Activated naive CD8-positive, alpha-beta T cell treated with anti-CD3 and anti-CD28 coated beads, Interleukin-2, amount 10 ng/mL, durations not matched to agents 7 days and 5 days (primary cell): Measurements from ENCODE around the gene ATP9B. TPM values are rescaled to one million over a fixed set of nuclear protein-coding genes. Genes with fewer than 3 reads are reported as not detected.
"Not testable (repeated sequence)": the region's sequence is repeated elsewhere in the genome, so short reads cannot be mapped to it uniquely, and the experiment has no call there.

ENCODE experiments used
- ATAC-seq: fragments of 150-1000 bp; cut with Tn5 transposase; one replicate; pipeline ENCODE4 v1.10.0; 2021; ENCODE audit warnings: low read depth, moderate library complexity
- POLR2A ChIA-PET: fragments of 350-600 bp; sonication (Branson Sonifier 250); formaldehyde crosslinking; loops from one replicate; lab custom pipeline; 2021; ENCODE audit warnings: antibody characterized with exemption; lab: Charles Lee
- DNase-seq: peaks from one replicate; pipeline ENCODE4 v3.0.0; 2021
- H3K27ac Mint-ChIP-seq: one replicate; pipeline ENCODE4 v1.8.0; 2022; ENCODE audit warnings: mild to moderate bottlenecking, mixed read lengths
- H3K27me3 Mint-ChIP-seq: one replicate; pipeline ENCODE4 v1.8.0; 2022; ENCODE audit warnings: mild to moderate bottlenecking, moderate library complexity, mixed read lengths
- H3K36me3 Mint-ChIP-seq: one replicate; pipeline ENCODE4 v1.8.0; 2021; ENCODE audit warnings: mild to moderate bottlenecking, mixed read lengths
- H3K4me1 Mint-ChIP-seq: one replicate; pipeline ENCODE4 v1.8.0; 2021; ENCODE audit warnings: mixed read lengths
- H3K4me3 Mint-ChIP-seq: one replicate; pipeline ENCODE4 v1.8.0; 2022; ENCODE audit warnings: mild to moderate bottlenecking, moderate library complexity, mixed read lengths
- H3K9me3 Mint-ChIP-seq: one replicate; pipeline ENCODE4 v1.8.0; 2021; ENCODE audit warnings: mixed read lengths
- total RNA-seq, 2 experiments: library from RNA; stranded (reverse); gene quantifications; one replicate each; pipeline ENCODE4 v1.2.3, GENCODE V29; 2021

ATP9B gene
- total RNA-seq, 2 experiments from 2014 or later, result 34.2 to 39.0 TPM

DNA sequence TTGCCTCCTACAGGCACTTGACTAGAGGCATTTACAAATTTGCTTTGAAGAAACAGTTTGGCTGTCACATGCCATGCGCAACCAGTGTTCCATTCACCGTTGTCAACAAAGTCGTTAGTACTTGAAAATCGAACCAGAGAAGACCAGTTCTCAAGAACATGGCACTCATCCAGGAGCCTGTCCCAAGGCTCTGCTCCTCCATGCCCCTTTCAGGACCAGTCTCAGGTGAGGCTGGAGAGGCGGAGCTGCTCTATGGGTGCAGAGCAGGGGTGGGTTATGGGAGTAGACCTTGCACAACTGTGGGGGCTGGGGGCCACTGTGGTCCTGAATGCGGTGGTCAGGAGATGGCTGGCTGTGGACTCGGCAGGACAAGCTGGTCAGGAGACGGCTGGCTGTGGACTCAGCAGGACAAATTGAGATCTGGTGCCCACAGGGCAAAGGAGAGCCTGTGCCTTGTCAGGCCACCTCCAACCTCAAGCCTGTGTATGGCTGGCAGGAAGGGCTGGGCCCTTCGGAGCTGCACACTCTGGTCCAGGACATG is 12.3 kb upstream of the ATP9B start:
- no peak overlapping the region for H3K27ac Mint-ChIP-seq
- H3K36me3 Mint-ChIP-seq, result no peaks in the 10 kb centered on the region
- H3K9me3 Mint-ChIP-seq, result no peaks in the 10 kb centered on the region
- no peak for DNase-seq
- H3K4me3 Mint-ChIP-seq, result no peak overlapping the region
- H3K4me1 Mint-ChIP-seq, result peaks cover 1% of the 10 kb centered on the region
- H3K27me3 Mint-ChIP-seq, result no peaks in the 10 kb centered on the region
- POLR2A ChIA-PET, result no interaction called here
- ATAC-seq, result no peak

DNA sequence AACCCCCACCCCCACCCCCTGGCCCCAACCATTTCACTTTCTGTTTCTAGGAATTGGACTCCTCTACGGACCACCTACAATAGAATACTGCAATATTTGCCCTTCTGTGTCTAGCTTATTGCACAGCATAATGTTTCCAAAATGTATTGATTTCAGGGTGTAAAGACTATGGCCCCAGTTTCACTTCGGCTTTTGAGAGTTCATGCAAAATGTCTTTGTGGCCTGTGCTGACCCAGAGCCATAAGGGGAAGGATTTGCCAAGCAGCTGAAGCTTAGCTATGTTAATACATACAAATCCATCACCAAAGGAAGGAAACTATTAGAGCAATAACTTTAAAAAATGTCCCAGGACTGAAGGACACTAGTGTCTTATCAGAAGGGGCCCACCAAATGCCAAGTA is 11.2 kb upstream of the ATP9B start:
- Mint-ChIP-seq H3K4me1 (peaks cover 1% of the 10 kb centered on the region), H3K27ac (no peak overlapping the region), H3K4me3 (no peak overlapping the region), H3K9me3 (no peaks in the 10 kb centered on the region), H3K27me3 (no peaks in the 10 kb centered on the region), H3K36me3 (no peaks in the 10 kb centered on the region)
- ATAC-seq (no peak), DNase-seq (no peak)
- POLR2A ChIA-PET, result no interaction called here

DNA sequence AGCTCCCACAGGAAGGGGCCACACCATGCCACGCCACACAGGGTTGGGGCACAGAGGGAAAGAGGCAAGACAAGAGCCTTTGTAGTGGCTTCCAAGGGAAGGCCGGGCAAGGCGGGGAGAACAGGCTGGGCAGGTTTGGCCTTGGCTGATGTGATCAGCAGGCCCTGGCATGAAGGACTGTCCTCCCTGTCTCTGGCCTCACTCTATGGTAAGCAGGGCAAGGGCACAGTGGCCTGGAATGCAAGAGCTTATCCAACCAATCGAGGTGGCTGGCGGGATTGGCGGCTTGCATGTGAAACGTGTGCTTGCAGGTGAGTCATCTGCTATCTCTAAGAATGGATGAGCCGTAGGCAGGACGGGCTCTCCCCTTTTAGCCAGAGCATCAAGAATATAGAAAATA is 6.4 kb upstream of the ATP9B start:
- H3K9me3 Mint-ChIP-seq, result peaks cover 20% of the 10 kb centered on the region
- peaks cover 4% of the 10 kb centered on the region for H3K4me1 Mint-ChIP-seq
- no peak for DNase-seq
- H3K36me3 Mint-ChIP-seq, result peaks cover 23% of the 10 kb centered on the region
- ATAC-seq, result no peak
- POLR2A ChIA-PET, result no interaction called here
- peaks cover 3% of the 10 kb centered on the region for H3K27me3 Mint-ChIP-seq
- H3K4me3 Mint-ChIP-seq, result no peak overlapping the region
- no peak overlapping the region for H3K27ac Mint-ChIP-seq

DNA sequence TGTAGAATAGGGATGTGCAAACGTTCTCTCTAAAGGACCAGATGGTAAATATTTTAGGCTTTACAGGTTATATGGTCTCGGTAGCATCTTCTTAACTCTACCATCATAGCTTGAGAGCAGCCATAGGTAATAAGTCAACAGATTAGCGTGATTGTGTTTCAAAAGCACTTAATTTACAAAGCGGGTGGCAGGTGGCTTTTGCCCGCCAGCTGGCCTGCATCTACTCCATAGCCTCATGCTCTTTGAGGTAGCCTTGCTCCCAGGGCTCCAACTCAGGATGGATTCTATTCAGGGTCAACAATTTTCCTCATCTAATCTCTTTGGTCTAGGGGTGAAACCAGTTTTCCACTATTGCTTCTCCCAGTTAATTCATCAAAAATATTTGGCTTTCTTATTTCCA is 5.0 kb upstream of the ATP9B start:
- H3K4me3 Mint-ChIP-seq, result no peak overlapping the region
- POLR2A ChIA-PET, result no interaction called here

DNA sequence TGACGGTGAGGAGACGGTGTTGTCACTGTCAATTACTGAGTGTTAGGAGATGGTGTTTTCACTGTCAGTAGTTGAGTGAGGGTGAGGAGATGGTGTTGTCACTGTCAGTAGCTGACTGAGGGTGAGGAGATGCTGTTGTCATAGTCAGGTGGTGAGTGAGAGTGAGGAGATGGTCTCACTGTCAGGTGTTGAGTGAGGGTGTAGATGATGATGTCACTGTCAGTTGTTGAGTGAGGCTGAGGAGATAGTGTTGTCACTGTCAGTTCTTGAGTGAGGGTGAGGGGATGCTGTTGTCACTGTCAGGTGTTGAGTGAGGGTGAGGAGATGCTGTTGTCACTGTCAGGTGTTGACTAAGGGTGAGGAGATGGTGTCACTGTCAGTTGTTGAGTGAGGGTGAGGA is 3.4 kb upstream of the ATP9B start:
- POLR2A ChIA-PET, result no interaction called here
- Mint-ChIP-seq H3K27ac (no peak overlapping the region), H3K36me3 (peaks cover 23% of the 10 kb centered on the region), H3K4me3 (no peak overlapping the region), H3K9me3 (peaks cover 20% of the 10 kb centered on the region), H3K27me3 (peaks cover 3% of the 10 kb centered on the region), H3K4me1 (peaks cover 14% of the 10 kb centered on the region)
- no peak for ATAC-seq
- DNase-seq, result no peak

More for the DNA sequence above, 5.0 kb upstream of the ATP9B start:
- no peak overlapping the region for H3K27ac Mint-ChIP-seq
- ATAC-seq (no peak), DNase-seq (no peak)
- H3K9me3 Mint-ChIP-seq, result peaks cover 20% of the 10 kb centered on the region
- peaks cover 3% of the 10 kb centered on the region for H3K27me3 Mint-ChIP-seq
- H3K36me3 Mint-ChIP-seq, result peaks cover 23% of the 10 kb centered on the region
- H3K4me1 Mint-ChIP-seq, result peaks cover 8% of the 10 kb centered on the region

DNA sequence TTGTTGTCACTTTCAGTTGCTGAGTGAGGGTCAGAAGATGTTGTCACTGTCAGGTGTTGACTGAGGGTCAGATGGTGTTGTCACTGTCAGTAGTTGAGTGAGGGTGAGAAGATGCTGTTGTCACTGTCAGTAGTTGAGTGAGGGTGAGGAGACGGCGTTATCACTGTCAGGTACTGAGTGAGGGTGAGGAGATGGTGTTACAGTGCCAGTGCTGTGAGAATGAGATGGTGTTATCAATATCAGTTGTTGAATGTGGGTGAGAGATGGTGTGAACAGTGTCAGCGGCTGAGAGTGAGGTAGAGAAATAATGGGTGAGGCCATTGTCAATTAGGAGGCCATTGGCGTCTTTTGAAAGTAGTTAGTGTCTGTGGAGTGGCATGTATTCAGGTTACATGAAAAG is 1.6 kb upstream of the ATP9B start:
- peaks cover 20% of the 10 kb centered on the region for H3K9me3 Mint-ChIP-seq
- POLR2A ChIA-PET, result no interaction called here
- H3K36me3 Mint-ChIP-seq, result peaks cover 28% of the 10 kb centered on the region
- H3K4me3 Mint-ChIP-seq, result peak overlapping the region; percentile 91
- no peak for DNase-seq
- no peak for ATAC-seq
- H3K27me3 Mint-ChIP-seq, result peaks cover 3% of the 10 kb centered on the region
- peak overlapping the region; percentile 98 for H3K27ac Mint-ChIP-seq
- H3K4me1 Mint-ChIP-seq, result peaks cover 18% of the 10 kb centered on the region

DNA sequence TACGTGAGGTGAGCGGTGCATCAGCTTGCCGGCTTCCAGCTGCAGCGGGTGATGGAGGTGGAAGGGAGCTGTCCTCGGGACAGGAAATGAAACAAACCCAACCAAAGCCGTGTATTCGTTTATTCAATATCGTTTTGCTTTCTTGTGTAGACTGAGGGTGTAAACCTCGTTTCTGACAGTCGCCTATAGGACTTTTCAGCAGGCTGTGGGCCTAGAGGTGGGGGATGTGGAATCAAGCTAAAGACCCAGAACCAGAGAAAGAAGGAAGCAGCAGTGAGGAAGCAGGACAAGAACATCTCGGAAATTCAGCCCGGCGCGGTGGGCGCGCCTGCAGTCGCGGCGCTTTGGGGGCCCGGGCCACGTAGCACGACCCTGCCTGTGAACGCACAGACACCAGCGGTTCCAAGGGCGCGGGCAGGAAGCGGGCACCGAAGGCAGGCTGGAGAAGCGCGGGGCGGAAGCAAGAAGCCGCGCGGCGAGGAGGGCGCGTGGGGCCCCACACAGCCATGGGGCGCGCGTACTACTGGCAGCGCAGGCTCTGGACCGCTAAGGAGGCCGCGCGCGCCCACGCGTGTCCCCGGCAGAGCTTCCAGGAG is 755 bp upstream of the ATP9B start:
- H3K36me3 Mint-ChIP-seq, result peaks cover 32% of the 10 kb centered on the region
- H3K9me3 Mint-ChIP-seq, result peaks cover 20% of the 10 kb centered on the region
- H3K4me3 Mint-ChIP-seq, result peak overlapping the region; percentile 91
- POLR2A ChIA-PET, result interaction anchor here (1.1 kb wide), 1 partner anchor 965 kb away, joined by 6 read pairs; the partner anchor contains the start of gene RBFA
- peaks cover 3% of the 10 kb centered on the region for H3K27me3 Mint-ChIP-seq
- ATAC-seq, result peak; percentile 61
- peaks cover 19% of the 10 kb centered on the region for H3K4me1 Mint-ChIP-seq
- peak overlapping the region; percentile 98 for H3K27ac Mint-ChIP-seq
- no peak for DNase-seq

DNA sequence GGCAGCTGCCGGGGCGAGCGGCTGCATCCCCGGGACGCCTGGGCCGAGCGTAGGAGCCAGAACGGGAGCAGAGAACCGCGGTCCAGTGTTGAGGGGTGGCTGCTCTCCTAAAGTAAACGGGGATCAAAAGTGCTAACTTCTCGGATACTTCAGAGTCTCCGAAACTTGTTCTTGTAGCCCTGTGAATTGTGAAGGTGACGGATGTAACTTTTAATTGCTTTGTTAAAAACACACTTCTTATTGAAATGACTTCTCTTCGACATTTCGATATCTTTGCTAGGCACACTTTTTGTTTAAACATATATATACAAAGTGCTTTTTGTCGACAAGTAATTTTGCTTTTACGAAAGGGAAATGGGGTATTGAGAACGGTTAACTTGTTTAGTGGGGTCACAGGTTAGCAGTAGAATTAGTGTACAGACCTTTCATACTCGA is 540 bp downstream of the ATP9B start:
- Mint-ChIP-seq H3K27me3 (no peaks in the 10 kb centered on the region), H3K9me3 (peaks cover 20% of the 10 kb centered on the region), H3K36me3 (peaks cover 40% of the 10 kb centered on the region), H3K4me1 (peaks cover 26% of the 10 kb centered on the region), H3K27ac (peak overlapping the region; percentile 91), H3K4me3 (peak overlapping the region; percentile 91)
- DNase-seq, result no peak
- POLR2A ChIA-PET, result no interaction called here
- ATAC-seq, result peak; percentile 9

DNA sequence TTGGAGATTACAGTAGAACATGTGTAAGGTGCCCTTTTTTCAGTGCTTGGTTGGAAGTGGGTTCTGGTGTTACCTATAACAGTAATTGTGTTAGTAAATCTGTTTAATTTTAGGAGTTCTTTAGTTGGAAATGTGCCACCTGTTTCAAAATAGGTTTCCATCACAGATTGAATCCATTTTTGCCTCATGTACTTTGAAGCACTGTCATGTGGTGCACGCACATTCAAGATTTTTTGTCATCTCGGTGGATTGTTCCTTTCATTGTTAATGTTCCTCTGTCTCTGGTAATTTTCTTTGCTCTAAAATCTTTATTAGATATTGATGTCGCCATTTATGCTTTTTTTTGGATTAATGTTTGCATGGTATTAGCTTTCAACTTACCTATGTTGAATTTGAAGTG is 1.3 kb downstream of the ATP9B start:
- peaks cover 26% of the 10 kb centered on the region for H3K4me1 Mint-ChIP-seq
- no peaks in the 10 kb centered on the region for H3K27me3 Mint-ChIP-seq
- H3K27ac Mint-ChIP-seq, result peak overlapping the region; percentile 75
- peaks cover 39% of the 10 kb centered on the region for H3K36me3 Mint-ChIP-seq
- peaks cover 19% of the 10 kb centered on the region for H3K9me3 Mint-ChIP-seq
- ATAC-seq, result no peak
- DNase-seq, result no peak
- peak overlapping the region; percentile 91 for H3K4me3 Mint-ChIP-seq
- POLR2A ChIA-PET, result no interaction called here

DNA sequence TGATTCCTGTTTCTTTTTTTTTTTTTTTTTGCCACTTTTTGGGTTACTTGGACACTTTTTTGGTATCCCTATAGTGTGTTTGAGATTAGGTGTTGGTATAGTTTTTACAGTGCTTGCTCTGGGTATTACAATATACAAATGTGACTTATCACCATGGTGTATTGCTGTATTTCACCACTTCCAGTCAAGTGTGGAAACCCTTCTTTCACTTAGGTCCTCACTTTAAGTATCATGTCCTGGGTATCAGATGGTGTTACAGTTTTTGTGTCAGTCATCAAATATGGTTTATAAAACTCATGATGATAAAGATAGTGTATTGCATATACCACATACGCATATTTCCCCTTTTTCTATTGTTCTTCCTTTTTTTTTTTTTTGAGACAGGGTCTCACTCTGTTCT is 1.8 kb downstream of the ATP9B start:
- POLR2A ChIA-PET, result no interaction called here
- H3K27me3 Mint-ChIP-seq, result no peaks in the 10 kb centered on the region
- peak overlapping the region; percentile 91 for H3K4me3 Mint-ChIP-seq
- ATAC-seq (no peak), DNase-seq (no peak)
- peaks cover 34% of the 10 kb centered on the region for H3K36me3 Mint-ChIP-seq
- H3K27ac Mint-ChIP-seq, result peak overlapping the region; percentile 7
- H3K4me1 Mint-ChIP-seq, result peaks cover 26% of the 10 kb centered on the region
- peaks cover 14% of the 10 kb centered on the region for H3K9me3 Mint-ChIP-seq

DNA sequence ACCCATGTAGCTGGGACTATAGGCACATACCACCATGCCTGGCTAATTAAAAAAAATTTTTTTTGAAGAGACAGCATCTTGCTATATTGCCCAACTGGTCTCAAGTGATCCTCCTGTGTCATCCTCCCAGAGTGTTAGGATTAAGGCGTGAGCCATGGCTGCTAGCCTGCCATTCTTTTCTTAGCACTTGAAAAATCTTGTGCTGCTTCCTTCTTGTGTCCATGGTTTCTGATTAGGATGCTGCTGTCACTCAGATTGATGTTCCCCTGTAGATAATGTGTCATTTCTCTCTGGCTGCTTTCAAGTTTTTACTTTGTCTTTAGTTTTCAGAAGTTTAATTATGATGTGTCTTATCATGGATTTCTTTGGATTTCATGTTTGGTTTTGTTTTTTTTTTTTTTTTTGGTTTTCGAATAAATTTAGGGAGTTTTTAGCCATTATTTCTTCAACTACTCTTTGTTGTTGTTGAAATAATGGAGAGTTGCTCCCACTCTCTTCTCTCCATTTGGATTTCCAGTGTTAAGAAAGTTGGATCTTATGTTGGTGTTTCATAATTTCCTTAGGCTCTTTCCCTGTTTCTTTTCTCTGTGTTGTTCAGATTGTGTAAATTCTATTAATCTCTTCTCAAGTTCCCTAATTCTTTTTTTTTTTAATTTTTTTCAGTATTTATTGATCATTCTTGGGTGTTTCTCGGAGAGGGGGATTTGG is 2.5 kb downstream of the ATP9B start:
- Mint-ChIP-seq H3K4me3 (no peak overlapping the region), H3K27ac (no peak overlapping the region), H3K36me3 (peaks cover 28% of the 10 kb centered on the region), H3K27me3 (no peaks in the 10 kb centered on the region), H3K4me1 (peaks cover 27% of the 10 kb centered on the region), H3K9me3 (peaks cover 7% of the 10 kb centered on the region)
- no peak for ATAC-seq
- no peak for DNase-seq
- POLR2A ChIA-PET, result no interaction called here

DNA sequence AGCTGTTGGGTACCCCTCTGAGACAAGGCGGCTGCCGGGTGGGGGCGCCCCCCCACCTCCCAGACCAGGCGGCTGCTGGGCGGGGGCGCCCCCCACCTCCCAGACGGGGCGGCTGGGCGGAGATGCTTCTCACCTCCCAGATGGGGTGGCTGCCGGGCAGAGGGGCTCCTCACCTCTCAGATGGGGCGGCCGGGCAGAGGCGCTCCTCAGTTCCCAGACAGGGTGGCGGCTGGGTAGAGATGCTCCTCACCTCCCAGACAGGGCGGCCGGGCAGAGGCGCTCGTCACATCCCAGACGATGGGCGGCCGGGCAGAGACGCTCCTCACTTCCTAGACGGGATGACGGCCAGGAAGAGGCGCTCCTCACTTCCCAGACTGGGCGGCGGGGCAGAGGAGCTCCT is 3.5 kb downstream of the ATP9B start:
- POLR2A ChIA-PET, H3K27ac Mint-ChIP-seq, H3K4me3 Mint-ChIP-seq, H3K9me3 Mint-ChIP-seq, H3K27me3 Mint-ChIP-seq, DNase-seq, ATAC-seq: not testable (repeated sequence)
- H3K4me1 Mint-ChIP-seq, result peaks cover 28% of the 10 kb centered on the region
- peaks cover 18% of the 10 kb centered on the region for H3K36me3 Mint-ChIP-seq

DNA sequence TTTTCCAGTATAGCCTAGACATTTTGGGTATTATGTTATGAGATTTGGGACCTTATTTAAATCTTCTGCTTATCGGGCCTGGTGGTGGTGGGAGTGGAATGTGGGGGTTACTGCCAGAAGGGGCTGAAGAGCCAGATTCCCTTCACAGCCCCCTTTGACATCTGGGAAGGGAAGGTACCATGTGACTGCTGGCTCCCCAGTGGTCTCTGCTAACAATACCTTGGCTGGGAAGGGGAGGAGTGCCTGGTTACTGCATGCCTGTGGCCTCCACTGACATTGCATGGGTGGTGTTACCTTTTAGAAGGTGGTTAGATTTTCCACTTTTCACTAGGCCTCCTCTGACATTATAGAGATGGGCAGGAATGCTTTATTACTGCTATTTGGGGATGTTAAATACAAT is 8.0 kb downstream of the ATP9B start:
- H3K36me3 Mint-ChIP-seq, result peaks cover 53% of the 10 kb centered on the region
- POLR2A ChIA-PET, result no interaction called here
- H3K27me3 Mint-ChIP-seq, result no peaks in the 10 kb centered on the region
- H3K4me1 Mint-ChIP-seq, result peaks cover 13% of the 10 kb centered on the region
- DNase-seq (no peak), ATAC-seq (no peak)
- no peak overlapping the region for H3K4me3 Mint-ChIP-seq
- peaks cover 13% of the 10 kb centered on the region for H3K9me3 Mint-ChIP-seq
- no peak overlapping the region for H3K27ac Mint-ChIP-seq

DNA sequence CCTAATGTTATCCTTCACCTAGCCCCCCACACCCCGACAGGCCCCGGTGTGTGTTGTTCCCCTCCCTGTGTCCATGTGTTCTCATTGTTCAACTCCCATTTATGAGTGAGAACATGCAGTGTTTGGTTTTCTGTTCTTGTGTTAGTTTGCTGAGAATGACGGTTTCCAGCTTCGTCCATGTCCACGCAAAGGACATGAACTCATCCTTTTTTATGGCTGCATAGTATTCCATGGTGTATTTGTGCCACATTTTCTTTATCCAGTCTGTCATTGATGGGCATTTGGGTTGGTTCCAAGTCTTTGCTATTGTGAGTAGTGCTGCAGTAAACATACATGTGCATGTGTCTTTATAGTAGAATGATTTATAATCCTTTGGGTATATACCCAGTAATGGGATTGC is 9.6 kb downstream of the ATP9B start:
- peaks cover 11% of the 10 kb centered on the region for H3K4me1 Mint-ChIP-seq
- H3K27ac Mint-ChIP-seq, DNase-seq, H3K27me3 Mint-ChIP-seq, ATAC-seq, POLR2A ChIA-PET, H3K4me3 Mint-ChIP-seq: not testable (repeated sequence)
- H3K9me3 Mint-ChIP-seq, result peaks cover 16% of the 10 kb centered on the region
- peaks cover 58% of the 10 kb centered on the region for H3K36me3 Mint-ChIP-seq
